HG03439 (cell line): ENCODE data around the gene AKAP7.

ENCODE experiments used
- ATAC-seq: cut with Tn5 transposase; IDR thresholded peaks from one replicate; pipeline ENCODE4 v1.9.1; 2021; ENCODE audit warnings: mild to moderate bottlenecking, moderate library complexity; ENCODE audit not compliant: unreplicated experiment

The AKAP7 gene

GRCh38 chr6:131132360-131132759 is 2.9 kb upstream of the AKAP7 start:
- ATAC-seq: no peak

GRCh38 chr6:131134220-131134979 is 867 bp upstream of the AKAP7 start:
- no peak for ATAC-seq

DNA sequence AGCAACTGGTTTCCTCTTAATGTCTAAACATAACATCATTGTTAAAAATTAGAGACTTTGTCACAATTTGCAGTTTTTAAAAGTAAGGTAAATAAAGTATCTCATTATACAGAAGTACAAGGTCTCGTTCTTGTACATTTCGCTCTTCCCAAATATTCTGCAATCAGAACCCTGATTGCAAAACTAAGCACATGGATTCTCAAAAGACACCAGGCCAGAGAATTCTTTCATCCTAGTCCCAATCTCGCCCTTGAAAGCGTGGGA is 355 bp upstream of the AKAP7 start:
- ATAC-seq: no peak

- peak; percentile 12 for ATAC-seq
Measured at GRCh38 chr6:131136021-131136786, 937 bp downstream of the AKAP7 start.

- no peak for ATAC-seq
Measured at GRCh38 chr6:131139599-131139998, 4.3 kb downstream of the AKAP7 start.

DNA sequence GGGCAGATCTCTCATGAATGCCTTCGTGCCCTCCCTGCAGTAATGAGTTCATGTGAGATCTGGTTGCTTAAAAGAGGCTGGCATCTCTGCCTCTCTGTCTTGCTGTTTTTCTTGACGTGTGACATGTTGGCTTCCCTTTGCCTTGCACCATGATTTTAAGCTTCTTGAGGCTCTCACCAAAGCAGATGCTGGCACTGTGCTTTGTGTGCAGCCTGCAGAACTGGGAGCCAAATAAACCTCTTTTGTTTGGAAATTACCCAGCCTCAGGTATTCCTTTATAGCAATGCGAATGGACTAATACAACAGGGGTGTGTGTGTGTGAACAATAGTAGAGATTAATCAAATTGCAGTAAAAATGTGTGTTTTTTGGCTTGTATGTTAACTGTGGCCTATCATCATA is 8.1 kb downstream of the AKAP7 start:
- ATAC-seq: no peak

- ATAC-seq: no peak
Measured at GRCh38 chr6:131146865-131147264, 11.6 kb downstream of the AKAP7 start.

GRCh38 chr6:131156411-131156810 is 21.1 kb downstream of the AKAP7 start:
- no peak for ATAC-seq

DNA sequence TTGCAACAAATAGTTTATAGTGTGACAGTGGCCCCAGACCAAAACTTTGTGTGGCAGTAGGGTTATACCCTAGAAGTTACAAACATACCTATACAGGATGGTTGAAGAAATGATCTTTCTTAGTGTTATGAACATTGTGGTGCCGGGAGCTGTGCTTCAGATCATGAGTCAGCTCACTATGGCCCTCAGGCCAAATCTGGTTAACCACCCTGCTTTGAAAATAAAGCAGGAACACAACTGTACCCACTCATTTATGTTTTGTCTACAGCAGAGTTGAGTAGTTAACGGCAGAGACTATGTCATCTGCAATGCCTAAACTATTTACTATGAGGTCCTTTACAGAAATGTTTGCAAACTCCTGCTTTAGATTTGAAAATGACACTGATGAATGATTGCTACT is 24.3 kb downstream of the AKAP7 start:
- ATAC-seq: no peak

- no peak for ATAC-seq
Measured at GRCh38 chr6:131160254-131160758, 25.0 kb downstream of the AKAP7 start.

DNA sequence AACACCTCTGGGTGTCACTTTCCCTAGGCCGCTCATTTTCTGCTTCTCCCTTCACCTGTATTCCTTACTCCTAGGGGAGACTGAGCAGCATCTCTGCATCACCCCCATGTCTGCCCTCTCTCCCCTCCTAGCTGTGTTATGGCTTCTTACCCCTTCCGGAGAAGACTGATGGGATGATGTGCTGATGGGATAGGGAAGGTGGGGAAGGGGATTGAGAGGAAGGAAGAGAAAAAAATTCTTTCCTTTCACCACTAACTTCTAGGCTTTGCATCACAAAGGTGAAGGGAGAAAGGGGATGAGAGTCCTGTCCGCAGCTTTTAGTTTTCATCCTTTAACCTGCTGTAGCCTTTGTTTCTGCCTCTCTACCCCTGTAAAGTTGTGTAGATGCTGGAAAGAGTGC is 26.7 kb downstream of the AKAP7 start:
- no peak for ATAC-seq

DNA sequence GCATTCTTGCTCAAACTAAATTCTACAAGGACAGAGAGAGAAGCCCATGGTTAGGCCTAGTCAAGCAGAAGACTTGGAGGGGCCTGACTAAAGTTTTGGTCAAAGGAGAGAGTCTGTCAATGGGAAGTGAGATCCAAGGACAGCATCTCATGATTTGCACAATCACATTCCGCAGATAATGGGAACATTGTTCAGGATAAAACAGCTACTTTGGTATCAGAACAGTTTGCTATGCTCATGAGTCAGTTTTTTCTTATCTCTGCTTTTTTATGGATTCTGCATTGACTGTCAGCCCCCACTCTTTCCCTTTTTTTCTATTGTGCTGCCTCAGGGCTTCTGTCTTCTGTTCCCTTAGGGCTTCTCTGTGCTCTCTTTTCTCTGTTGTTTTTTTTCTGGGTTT is 28.6 kb downstream of the AKAP7 start:
- no peak for ATAC-seq

GRCh38 chr6:131164506-131164905 is 29.2 kb downstream of the AKAP7 start:
- ATAC-seq: no peak

- no peak for ATAC-seq
Measured at GRCh38 chr6:131167773-131168172, 32.5 kb downstream of the AKAP7 start.

GRCh38 chr6:131169613-131170012 is 34.3 kb downstream of the AKAP7 start:
- ATAC-seq: no peak

GRCh38 chr6:131172222-131172621 is 37.0 kb downstream of the AKAP7 start:
- no peak for ATAC-seq

GRCh38 chr6:131173680-131174079 is 38.4 kb downstream of the AKAP7 start:
- ATAC-seq: no peak

GRCh38 chr6:131175564-131175963 is 40.3 kb downstream of the AKAP7 start:
- no peak for ATAC-seq

DNA sequence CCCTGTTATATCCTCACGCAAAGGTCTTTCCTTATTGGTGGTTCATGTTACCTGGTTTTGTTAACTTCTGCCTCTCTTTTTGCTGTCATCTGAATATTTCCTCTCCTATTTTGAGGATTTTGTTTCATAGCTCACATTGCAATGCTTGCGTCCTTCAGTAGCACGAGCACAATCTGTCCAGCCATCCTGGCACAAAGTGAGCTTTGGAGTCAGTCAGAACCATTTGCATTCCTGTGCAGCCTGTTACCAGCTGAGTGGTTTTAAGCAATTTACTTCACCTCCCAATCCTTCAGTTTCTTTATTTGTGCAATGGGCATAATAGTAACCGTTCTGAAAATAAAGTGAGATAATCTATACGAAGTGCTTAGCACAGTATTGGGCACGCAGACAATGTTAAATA is 42.7 kb downstream of the AKAP7 start:
- ATAC-seq: no peak

GRCh38 chr6:131182991-131183425 is 47.7 kb downstream of the AKAP7 start:
- no peak for ATAC-seq

DNA sequence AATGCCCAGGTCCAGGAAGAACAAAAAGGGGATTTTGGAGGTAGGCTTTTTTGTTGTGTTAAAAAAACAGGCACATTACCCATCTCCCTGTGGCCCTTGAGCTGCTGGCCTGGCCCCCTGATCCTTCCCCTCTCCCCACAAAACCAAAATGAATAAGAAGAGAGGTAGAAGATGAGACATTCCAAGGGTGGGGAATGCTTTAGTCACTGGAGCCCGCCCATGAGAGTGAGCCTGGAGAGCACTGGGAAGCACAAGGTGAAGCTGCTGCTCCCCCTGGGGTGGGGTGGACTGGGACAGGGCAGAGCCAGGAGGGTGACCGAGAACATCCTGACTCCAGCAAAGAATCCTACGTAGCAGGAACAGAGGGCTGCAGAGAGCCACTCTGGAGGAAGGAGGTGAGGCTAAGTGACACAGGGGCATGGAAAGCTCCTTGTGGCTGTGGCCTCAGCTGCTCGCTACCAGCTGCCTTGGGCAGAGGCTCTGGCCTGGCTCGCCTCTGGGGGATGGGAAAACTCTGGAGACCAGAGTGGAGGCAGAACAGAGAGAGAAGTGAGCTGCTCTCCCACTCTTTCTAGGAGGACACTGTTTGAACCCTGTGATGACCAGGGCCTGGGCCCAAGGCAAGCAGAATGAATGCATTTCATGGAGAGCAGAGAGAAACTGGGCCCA is 48.3 kb downstream of the AKAP7 start:
- ATAC-seq: no peak

GRCh38 chr6:131191590-131191989 is 56.3 kb downstream of the AKAP7 start:
- ATAC-seq: no peak
